WTC11 (cell line): ENCODE measurements around the gene EAF1. TPM values are rescaled to one million over a fixed set of nuclear protein-coding genes. Genes with fewer than 3 reads are reported as not detected.

ENCODE experiments used
- ATAC-seq: fragments of 200-7000 bp; cut with Tn5 transposase; 2 replicates; pipeline ENCODE4 v1.10.0; 2021; ENCODE audit warnings: mild to moderate bottlenecking, moderate library complexity
- CTCF ChIA-PET: fragments of 300-600 bp; sonication (Branson Sonifier 250); formaldehyde crosslinking; loops from one replicate; lab custom pipeline; 2021; ENCODE audit warnings: antibody characterized with exemption; lab: Charles Lee
- POLR2A ChIA-PET: fragments of 350-600 bp; sonication (Branson Sonifier 250); formaldehyde crosslinking; loops from one replicate; lab custom pipeline; 2021; ENCODE audit warnings: antibody characterized with exemption; lab: Charles Lee
- DNase-seq: peaks from one replicate; pipeline ENCODE4 v3.0.0; 2021; ENCODE audit warnings: low spot score
- H3K27ac Mint-ChIP-seq: 2 replicates; pipeline ENCODE4 v1.8.0; 2021; ENCODE audit warnings: mixed read lengths
- H3K27me3 Mint-ChIP-seq: 2 replicates; pipeline ENCODE4 v1.8.0; 2021; ENCODE audit warnings: low read depth, mild to moderate bottlenecking, moderate library complexity, mixed read lengths
- H3K36me3 Mint-ChIP-seq: 2 replicates; pipeline ENCODE4 v1.8.0; 2021; ENCODE audit warnings: mixed read lengths
- H3K4me1 Mint-ChIP-seq: 2 replicates; pipeline ENCODE4 v1.8.0; 2022; ENCODE audit warnings: mixed read lengths
- H3K4me3 Mint-ChIP-seq: 2 replicates; pipeline ENCODE4 v1.8.0; 2021; ENCODE audit warnings: mild to moderate bottlenecking, moderate library complexity, mixed read lengths
- H3K9me3 Mint-ChIP-seq: 2 replicates; pipeline ENCODE4 v1.8.0; 2021; ENCODE audit warnings: mixed read lengths
- E2F4 ChIP-seq: sonication (generic); formaldehyde crosslinking; IDR thresholded peaks from 2 replicates; pipeline ENCODE4 v1.8.1; 2022; ENCODE audit warnings: low read depth, mild to moderate bottlenecking, moderate library complexity, missing genetic modification reagents, borderline replicate concordance
- EMX1 ChIP-seq: fragments of 250-450 bp; sonication (Bioruptor Pico); IDR thresholded peaks from 2 replicates; pipeline ENCODE4 v1.8.0; 2021; ENCODE audit warnings: mild to moderate bottlenecking
- NR3C1 ChIP-seq: sonication (generic); formaldehyde crosslinking; conservative IDR thresholded peaks from 2 replicates; pipeline ENCODE4 v1.8.1; 2023; ENCODE audit warnings: low read depth, mild to moderate bottlenecking, missing genetic modification reagents
- PREB ChIP-seq: sonication (generic); formaldehyde crosslinking; IDR thresholded peaks from 2 replicates; pipeline ENCODE4 v1.8.1; 2022; ENCODE audit warnings: mild to moderate bottlenecking, missing genetic modification reagents, moderate library complexity, borderline replicate concordance
- SMAD3 ChIP-seq: sonication (generic); formaldehyde crosslinking; IDR thresholded peaks from 2 replicates; pipeline ENCODE4 v1.8.0; 2022; ENCODE audit warnings: missing genetic modification reagents, mild to moderate bottlenecking, borderline replicate concordance
- ZNF219 ChIP-seq: sonication (generic); formaldehyde crosslinking; IDR thresholded peaks from 2 replicates; pipeline ENCODE4 v1.8.0; 2023; ENCODE audit warnings: missing genetic modification reagents, mild to moderate bottlenecking, borderline replicate concordance
- ZNF532 ChIP-seq: fragments of 250-450 bp; sonication (Bioruptor Pico); IDR thresholded peaks from 2 replicates; pipeline ENCODE4 v1.9.0; 2021; ENCODE audit warnings: mild to moderate bottlenecking, borderline replicate concordance
- ZSCAN18 ChIP-seq: fragments of 250-450 bp; sonication (Bioruptor Pico); IDR thresholded peaks from 2 replicates; pipeline ENCODE4 v2.1.2; 2022; ENCODE audit warnings: mild to moderate bottlenecking, moderate library complexity
- total RNA-seq: library from RNA; stranded (reverse); gene quantifications from 3 replicates; pipeline ENCODE4 v1.2.3, GENCODE V29; 2021
- TF ChIP-seq, protein P1 (sequence below): sonication (generic); formaldehyde crosslinking; IDR thresholded peaks from 2 replicates; pipeline ENCODE4 v1.8.1; 2022; ENCODE audit warnings: low read depth, missing genetic modification reagents, borderline replicate concordance
- TF ChIP-seq, protein P2 (sequence below): sonication (generic); formaldehyde crosslinking; IDR thresholded peaks from 2 replicates; pipeline ENCODE4 v1.8.0; 2023; ENCODE audit warnings: missing genetic modification reagents, mild to moderate bottlenecking, borderline replicate concordance

Gene EAF1
- total RNA-seq, 1 experiment from 2014 or later = 25.4 TPM

- CTCF ChIA-PET = interaction anchor here (0.7 to 1.3 kb wide), 3 partner anchors 30 to 712 kb away, joined by 3 to 6 read pairs (median 3); no protein-coding TSS in a partner anchor
- ATAC-seq = no peak
Measured at GRCh38 chr3:15465876-15466585, 38.6 kb downstream of the EAF1 start.

More at GRCh38 chr3:15465876-15466585, 38.6 kb downstream of the EAF1 start:
- Mint-ChIP-seq H3K36me3 (no peaks in the 10 kb centered on the region), H3K27me3 (no peaks in the 10 kb centered on the region), H3K27ac (no peak overlapping the region), H3K4me3 (no peak overlapping the region), H3K9me3 (peaks cover 3% of the 10 kb centered on the region; the same call in 1 of the 2 replicates), H3K4me1 (no peaks in the 10 kb centered on the region)
- DNase-seq = no peak
- POLR2A ChIA-PET = no interaction called here
- no peak for TF ChIP-seq NR3C1 (CRISPR knock-in tag)
- TF ChIP-seq SMAD3 (CRISPR knock-in tag) = no peak
- TF ChIP-seq EMX1 = no peak
- no peak for TF ChIP-seq E2F4 (CRISPR knock-in tag)
- no peak for TF ChIP-seq ZNF219
- no peak for TF ChIP-seq ZNF532
- TF ChIP-seq, protein P1, sequence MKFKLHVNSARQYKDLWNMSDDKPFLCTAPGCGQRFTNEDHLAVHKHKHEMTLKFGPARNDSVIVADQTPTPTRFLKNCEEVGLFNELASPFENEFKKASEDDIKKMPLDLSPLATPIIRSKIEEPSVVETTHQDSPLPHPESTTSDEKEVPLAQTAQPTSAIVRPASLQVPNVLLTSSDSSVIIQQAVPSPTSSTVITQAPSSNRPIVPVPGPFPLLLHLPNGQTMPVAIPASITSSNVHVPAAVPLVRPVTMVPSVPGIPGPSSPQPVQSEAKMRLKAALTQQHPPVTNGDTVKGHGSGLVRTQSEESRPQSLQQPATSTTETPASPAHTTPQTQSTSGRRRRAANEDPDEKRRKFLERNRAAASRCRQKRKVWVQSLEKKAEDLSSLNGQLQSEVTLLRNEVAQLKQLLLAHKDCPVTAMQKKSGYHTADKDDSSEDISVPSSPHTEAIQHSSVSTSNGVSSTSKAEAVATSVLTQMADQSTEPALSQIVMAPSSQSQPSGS = no peak
- no peak for TF ChIP-seq ZSCAN18 (CRISPR knock-in tag)
- no peak for TF ChIP-seq PREB
- TF ChIP-seq, protein P2, sequence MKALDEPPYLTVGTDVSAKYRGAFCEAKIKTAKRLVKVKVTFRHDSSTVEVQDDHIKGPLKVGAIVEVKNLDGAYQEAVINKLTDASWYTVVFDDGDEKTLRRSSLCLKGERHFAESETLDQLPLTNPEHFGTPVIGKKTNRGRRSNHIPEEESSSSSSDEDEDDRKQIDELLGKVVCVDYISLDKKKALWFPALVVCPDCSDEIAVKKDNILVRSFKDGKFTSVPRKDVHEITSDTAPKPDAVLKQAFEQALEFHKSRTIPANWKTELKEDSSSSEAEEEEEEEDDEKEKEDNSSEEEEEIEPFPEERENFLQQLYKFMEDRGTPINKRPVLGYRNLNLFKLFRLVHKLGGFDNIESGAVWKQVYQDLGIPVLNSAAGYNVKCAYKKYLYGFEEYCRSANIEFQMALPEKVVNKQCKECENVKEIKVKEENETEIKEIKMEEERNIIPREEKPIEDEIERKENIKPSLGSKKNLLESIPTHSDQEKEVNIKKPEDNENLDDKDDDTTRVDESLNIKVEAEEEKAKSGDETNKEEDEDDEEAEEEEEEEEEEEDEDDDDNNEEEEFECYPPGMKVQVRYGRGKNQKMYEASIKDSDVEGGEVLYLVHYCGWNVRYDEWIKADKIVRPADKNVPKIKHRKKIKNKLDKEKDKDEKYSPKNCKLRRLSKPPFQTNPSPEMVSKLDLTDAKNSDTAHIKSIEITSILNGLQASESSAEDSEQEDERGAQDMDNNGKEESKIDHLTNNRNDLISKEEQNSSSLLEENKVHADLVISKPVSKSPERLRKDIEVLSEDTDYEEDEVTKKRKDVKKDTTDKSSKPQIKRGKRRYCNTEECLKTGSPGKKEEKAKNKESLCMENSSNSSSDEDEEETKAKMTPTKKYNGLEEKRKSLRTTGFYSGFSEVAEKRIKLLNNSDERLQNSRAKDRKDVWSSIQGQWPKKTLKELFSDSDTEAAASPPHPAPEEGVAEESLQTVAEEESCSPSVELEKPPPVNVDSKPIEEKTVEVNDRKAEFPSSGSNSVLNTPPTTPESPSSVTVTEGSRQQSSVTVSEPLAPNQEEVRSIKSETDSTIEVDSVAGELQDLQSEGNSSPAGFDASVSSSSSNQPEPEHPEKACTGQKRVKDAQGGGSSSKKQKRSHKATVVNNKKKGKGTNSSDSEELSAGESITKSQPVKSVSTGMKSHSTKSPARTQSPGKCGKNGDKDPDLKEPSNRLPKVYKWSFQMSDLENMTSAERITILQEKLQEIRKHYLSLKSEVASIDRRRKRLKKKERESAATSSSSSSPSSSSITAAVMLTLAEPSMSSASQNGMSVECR (CRISPR knock-in tag) = no peak
- TF ChIP-seq, all 79 proteins: peak for 0
